AG08396 (cell line): ENCODE measurements around the gene IL17C.

Experiments used
- DNase-seq: peaks from one replicate; pipeline ENCODE4 v3.0.0; 2012; ENCODE audit warnings: low spot score, mixed read lengths

The IL17C gene

DNA sequence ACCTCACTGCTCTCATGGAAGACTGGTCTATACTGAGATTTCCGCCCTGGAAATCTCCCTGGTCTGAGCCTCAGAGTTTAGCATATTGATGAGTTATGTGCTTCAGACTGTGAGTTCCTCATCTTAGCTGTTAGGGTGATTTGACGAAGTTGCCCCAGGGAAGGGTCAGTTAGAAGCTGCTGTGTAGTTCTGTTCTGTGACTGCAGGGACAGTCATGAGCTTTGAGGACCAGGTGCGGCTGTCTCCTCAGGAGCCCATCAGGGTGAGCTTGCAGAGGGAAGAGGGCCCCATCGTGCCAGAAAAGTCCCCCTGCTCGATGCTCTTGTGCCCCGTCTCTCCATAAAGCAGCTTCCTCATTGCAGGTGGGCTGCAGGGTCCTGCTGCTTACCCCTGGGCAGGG is 28.3 kb upstream of the IL17C start:
- no peak for DNase-seq

DNA sequence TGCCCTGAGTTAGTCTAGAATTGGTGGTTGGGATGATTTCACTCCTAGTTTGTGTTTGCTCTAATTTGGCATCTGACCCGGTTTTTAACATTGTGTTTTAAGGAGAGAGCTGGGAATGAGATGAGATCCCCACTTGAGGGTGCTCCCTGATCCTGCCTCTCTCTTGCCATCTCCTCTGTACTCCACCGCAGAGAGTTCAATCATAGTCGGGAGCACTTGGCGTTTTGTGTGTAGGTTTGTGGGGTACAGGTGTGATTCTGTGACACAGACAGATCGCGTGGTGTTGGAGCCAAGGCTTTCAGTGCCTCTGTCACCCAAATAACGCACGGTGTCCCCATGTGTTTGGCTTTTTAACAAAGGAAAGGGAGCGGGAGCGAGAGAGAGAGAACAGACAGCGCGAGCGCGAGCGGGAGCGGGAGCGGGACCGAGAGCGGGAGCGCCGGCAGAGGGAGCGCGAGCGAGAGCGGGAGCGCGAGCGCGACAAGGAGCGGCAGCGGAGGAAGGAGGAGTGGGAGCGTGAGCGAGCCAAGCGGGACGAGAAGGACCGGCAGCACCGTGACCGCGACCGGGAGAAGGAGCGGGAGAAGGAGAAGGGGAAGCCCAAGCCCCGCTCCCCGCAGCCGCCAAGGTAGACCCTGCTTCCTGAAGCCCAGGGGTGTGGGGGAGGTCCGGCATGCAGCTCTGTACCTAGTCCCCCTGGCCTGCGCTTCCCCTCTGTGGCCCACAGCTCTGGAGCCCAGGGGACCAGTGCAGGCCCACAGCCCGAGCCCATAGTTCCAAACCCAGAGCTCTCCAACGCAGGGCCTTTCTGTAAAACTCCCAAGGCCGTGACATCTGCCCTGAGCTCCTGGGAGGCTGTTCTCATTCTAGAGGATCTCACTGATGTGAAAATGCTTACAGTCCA is 27.2 kb upstream of the IL17C start:
- no peak for DNase-seq

DNA sequence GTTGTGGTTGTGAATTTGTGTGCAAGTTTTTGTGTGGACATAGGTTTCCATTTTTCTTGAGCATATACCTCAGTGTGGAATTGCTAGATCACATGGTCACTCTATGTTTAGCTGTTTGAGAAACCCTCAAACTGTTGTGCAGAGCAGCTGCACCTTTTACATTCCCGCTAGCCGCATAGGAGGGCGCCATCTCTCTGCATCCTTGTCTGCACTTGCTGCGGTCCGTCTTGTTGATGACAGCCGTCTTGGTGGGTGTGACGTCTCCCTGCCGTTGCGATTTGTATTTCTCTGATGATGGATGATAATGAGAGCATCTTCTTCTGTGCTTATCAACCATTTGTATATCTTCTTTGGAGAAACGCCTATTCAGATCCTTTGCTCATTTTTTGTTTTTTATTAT is 25.1 kb upstream of the IL17C start:
- no peak for DNase-seq

- DNase-seq: peak; percentile 69
Observed at GRCh38 chr16:88613911-88614817, 24.2 kb upstream of the IL17C start.

DNA sequence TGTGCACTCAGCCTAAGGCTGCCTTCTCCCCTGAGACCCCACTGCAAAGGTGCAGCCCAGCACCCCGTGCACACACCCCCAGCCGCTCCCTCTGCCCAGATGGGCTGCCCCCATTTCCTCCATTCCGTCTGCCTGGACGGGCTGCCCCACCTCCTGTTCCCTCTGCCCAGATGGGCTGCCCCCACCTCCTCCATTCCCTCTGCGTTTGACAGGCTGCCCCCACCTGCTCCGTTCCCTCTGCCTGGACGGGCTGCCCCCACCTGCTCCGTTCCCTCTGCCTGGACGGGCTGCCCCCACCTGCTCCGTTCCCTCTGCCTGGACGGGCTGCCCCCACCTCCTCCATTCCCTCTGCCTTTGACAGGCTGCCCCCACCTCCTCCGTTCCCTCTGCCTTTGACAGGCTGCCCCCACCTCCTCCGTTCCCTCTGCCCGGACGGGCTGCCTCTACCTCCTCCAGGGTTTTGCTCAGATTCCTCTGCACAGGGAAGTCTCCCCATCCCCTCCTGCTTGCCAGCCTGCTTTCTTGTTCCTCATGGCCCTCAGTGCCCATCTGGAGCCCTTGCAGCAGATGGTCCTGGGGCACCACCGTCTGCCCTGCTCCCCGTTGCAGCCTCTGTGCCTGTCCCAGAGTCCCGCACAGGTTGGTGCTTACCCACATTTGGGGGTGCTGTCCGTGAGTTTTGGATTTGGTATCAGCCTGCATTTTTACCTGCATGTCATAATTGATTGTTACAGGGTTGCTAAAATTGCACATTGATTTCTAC is 23.4 kb upstream of the IL17C start:
- DNase-seq: no peak

DNA sequence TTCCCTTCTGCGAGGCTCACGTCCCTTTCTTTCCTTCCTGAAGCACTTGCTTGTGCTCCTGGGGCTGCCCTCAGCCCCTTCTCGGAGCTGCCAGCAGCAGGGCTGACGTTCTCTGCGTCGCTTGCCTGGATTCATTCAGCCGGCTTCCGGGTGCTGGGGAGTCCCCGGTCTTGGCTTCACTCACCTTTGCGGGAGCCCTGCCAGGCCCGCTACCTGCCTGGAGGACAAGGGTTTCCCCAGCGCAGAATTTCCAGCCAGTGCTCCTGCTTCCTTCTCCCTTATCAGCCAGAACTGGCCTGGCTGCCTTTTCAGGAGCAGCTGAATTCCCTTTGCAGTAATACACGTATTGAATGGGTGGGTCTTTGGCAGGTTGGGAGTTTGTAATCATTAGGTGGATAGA is 22.1 kb upstream of the IL17C start:
- DNase-seq: no peak

DNA sequence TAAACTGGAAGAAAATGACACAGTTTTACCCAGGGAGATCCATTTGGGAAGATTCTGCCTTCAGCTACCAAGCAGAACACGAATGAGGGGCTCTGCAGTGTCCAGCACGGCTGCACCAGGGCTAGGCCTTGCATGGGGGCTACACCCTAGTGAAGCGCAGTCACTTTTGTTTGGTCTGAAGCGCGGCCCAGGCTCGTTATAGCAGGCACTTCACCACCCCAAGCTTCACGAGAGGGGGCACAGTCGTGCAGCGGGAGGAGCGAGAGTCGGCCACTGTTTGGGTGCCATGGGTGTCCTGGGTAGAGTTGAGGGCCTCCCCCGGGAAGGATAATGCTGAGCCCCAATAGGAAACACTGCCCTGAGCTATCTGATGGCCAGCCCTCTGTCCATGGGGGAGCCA is 21.6 kb upstream of the IL17C start:
- no peak for DNase-seq

- DNase-seq: no peak
Observed at GRCh38 chr16:88617268-88618031, 20.9 kb upstream of the IL17C start.

- DNase-seq: no peak
Observed at GRCh38 chr16:88618182-88618955, 20.0 kb upstream of the IL17C start.

DNA sequence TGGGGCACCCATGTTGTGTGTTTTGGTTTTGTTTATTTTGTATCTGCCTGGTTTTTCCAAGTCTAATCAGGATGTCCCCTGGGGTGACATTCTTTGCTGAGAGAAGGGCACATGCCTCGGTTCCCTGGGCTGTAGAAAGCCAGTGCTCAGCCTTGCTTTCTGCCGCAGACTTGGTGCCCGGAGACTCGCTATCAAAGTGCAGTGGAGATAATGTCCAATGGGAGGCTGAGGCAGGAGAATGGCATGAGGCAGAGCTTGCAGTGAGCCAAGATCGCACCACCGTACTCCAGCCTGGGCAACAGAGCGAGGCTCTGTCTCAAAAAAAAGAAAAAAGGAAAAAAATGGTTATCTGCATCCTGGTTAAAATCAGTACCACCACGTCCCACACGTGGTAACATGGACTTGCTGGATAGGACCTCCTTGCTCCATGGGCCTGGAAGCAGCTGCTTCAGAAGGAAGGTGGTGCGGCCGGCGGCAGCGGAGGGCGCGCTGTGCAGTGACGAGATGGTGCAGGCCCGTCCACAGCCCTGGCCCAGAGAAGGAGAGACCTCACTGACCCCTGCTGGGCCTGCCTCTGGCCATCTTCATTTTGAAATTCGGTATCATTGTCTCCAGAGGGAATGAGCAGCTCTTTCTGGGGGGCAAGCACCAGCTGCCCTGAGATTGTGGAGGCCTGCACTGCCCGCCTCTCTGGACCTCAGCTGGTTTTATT is 19.3 kb upstream of the IL17C start:
- DNase-seq: no peak

DNA sequence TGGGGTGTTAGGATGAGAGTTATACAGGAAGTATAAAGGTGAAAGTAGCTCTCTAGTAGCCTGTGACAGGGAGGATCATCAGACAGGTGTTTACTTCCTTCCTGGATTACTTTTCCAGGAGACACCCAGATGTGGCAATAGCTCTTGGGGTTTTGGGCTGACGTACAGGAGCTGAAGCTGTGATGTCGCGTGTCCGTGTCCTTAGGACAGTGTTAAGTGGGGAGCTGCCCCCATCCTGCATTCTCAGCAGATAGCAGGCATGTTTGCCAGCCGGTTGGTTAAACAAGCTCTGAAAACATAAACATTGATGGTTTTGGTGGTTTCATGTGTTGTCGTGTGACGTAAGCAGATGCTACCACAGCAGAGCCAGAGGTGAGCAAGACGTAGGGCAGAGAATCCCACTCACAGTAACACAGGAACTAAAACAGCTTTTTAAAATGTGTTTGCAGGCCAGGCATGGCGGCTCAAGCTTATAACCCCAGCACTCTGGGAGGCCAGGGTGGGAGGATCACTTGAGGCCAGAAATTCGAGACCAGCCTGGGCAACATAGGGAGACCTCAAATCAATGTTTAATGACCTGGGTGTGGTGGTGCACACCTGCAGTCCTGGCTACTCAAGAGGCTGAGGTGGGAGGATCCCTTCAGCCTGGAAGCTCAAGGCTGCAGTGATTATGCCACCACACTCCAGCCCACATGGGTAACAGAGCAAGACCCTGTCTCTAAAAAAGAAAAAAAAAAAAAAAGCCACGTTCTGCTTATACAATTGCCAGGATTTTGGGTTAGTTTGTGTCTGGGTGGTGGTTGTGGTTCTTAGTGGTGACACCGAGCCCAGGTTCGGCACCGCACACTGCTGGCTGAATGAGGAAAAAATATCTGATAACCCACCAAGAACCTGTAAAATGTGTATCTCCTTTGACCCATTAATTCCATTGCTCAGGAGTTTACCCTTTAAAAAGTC is 18.2 kb upstream of the IL17C start:
- peak; percentile 92 for DNase-seq

- peak; percentile 11 for DNase-seq
Observed at GRCh38 chr16:88622125-88622524, 16.2 kb upstream of the IL17C start.

- no peak for DNase-seq
Observed at GRCh38 chr16:88622866-88623265, 15.5 kb upstream of the IL17C start.

DNA sequence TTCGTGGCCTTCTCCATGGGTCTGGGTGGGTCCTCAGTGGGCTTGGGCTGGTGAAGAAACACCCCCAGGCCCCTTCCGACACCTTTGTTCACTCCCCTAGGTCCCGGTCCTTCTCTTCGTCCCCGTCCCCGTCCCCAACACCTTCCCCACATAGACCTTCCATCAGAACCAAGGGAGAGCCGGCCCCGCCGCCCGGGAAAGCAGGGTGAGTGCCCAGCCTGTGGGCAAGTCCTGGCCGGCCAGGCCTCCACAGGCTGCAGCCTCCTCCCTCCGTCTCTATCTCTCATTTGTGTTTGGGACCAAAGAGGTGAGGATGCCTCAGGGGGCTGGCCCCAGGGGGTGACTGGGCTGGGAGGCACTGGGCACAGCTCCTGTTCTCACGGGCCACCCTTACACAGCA is 14.5 kb upstream of the IL17C start:
- no peak for DNase-seq

GRCh38 chr16:88624481-88624880 is 13.9 kb upstream of the IL17C start:
- no peak for DNase-seq

DNA sequence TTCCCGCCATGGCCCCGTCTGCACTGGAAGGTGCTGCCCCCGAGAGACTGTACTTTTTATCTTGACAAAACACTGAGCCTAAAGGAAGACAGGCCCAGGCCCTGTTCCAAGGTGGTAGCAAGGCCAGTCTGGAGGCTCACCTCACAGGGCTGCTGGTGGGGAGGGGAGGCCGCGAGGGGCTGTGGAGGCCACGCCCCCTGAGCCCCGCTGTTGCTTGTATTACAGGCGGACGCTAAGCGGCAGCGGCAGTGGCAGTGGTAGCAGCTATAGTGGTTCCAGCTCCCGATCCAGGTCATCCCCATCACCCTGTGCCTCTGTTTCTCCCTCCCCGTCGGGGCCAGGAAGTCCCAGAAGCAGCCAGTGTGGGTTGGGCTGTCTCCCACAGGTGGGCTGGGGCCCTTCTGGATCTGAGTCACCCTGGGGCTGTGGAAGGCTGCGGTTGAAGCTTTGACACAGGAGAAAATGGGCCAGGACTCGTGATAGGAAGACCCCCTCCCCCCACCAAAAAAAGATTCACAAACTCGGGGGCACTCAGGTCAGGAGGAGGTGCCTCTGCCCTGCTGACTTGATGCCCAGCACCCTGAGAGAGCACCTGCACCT is 13.3 kb upstream of the IL17C start:
- DNase-seq: no peak

DNA sequence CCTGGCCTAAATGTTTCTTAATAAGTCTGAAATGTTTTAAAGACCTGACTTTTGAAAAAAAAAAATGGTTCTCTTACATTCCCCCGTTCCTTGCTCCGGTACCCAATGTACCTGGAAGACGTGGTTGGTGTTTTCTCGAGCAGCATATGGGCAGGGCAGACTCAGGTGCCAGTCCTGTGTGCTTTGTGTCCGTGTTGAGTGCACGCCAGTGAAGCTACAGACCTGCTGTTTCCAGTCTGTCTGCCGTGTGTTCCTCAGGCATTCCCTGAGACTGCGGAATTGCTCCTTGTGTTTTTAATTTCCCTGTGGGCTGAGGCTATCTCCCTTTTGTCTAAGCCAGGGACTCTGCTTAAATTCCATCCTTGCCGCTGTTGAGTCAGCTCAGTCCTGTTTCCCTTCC is 11.7 kb upstream of the IL17C start:
- no peak for DNase-seq
